Globus pallidus (tissue), 1 donor: ENCODE measurements around the gene DCANP1.

Experiments
- DNase-seq: peaks from one replicate; pipeline ENCODE4 v3.0.0-alpha.2; 2015; ENCODE audit warnings: low spot score

The DCANP1 gene

GRCh38 chr5:135441350-135441831 is 5.8 kb downstream of the DCANP1 start:
- DNase-seq: no peak

DNA sequence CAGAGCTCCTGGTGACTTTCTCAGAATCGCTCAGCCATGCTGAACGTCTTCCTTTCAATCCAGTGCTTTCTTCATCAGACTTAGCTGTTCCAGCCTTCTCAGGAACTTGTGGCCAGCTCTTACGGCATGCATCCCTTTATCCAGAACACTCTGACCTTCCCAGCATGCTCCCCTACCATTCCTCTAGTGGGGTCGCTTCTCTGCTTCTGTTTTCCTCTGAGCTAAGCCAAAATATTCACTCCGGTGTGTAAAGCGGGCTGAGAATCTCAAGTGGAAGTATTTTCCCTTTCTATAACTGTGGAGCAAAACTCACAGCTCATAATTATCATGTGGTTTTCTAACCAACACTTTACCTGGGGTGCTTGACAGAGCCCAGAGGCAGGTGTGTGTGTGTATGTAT is 6.2 kb downstream of the DCANP1 start:
- DNase-seq: no peak

DNA sequence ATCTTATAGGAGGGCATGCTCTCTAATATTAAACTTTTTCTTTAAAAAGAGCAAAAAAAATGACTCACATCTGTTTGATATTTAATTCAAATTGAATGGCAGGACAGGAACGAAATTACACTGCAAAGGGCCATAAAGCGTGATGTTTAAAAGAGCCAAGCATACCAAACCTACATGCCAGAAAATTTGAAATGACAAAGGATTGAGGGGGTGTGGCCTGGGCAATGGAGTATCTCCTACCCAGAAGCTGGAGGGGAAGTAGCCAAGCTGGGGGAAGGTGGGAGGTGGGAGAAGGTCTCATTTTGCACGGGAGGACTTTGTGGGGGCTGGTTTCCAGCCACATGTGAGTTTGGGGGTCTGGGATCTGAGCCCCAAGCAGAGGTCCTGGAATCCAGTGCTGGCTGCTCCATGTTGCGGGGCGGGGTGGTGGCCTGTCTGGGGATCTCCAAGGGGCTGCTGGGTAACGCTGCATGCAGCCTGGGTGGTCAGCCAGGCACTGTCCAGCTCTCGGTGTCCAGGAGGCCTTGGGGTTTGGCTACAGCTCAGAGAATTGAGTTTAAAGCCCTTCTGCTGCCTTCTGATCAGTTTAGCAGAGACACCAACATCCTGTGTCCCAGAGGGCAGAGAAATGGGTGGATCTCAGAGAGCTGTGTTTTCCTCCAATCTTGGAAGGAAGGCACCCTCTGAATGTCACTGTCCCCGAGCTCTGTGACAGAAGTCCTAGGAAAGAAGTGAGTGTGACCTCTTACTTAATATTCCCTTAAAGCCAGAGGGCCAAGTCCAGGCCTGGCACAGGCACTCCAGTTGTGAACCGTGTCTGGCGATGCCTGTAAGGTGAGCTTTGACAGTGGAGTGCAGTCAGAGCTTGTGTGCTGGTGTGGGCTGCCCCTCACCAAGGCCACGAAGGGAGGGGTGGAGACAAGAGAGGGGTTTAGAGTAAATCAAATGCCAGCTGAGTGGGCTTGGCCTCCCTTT is 7.6 kb downstream of the DCANP1 start:
- DNase-seq: no peak

- no peak for DNase-seq
Measured at GRCh38 chr5:135438636-135439221, 8.4 kb downstream of the DCANP1 start.

DNA sequence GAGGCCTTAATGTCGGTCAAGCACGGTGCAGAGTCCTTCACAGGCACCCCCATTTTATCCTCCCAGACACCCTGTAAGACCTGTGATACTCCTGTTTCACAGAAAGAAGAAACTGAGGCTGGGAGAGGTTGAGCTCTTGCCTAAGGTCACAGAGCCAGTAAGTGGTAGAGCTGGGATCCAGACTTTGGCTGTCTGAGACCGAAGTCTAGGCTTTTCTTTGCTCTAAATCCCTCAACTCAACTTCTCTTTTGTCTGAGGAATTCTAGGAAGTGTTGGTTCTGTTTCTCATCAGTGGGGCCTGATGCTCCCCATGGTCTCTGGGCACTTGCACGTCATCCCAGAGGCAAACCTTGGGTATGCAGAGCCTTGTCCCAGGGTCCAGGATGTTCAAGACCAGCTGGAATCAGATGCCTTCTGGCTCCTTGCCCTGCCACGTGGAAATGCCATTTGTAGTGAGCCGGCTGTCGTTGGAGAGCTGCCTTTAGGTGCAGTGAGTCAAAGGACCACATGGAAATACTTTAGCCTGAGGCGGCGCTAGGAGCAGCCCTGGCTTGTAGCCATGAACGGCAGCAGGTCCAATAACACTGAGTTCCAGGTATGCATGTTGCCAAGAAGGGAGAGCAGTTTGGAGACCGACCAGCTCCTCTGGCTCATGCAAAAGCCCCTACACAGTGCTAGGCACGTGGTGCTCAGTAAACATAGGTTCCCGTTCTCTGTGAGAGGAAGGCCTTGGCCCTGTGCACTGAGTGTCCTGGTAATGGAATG is 9.2 kb downstream of the DCANP1 start:
- no peak for DNase-seq

DNA sequence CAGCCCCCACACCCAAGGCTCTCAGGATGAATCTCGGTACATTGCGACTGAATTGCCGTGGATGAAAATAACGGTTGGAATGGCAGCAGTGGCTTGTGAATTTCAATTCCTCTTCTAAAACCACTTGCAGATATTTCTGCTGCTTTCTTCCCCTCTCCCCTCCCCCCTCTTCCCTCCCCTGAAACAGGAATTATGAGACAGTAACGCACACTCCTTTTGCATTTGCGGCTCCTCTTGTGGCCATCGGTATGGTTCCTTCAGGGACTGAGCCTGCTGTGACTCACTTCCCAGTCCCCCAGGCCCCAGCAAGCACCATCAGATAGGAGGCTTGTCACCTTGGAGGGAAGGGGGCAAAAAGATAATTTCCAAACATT is 9.7 kb downstream of the DCANP1 start:
- no peak for DNase-seq

GRCh38 chr5:135436951-135437418 is 10.2 kb downstream of the DCANP1 start:
- DNase-seq: no peak

DNA sequence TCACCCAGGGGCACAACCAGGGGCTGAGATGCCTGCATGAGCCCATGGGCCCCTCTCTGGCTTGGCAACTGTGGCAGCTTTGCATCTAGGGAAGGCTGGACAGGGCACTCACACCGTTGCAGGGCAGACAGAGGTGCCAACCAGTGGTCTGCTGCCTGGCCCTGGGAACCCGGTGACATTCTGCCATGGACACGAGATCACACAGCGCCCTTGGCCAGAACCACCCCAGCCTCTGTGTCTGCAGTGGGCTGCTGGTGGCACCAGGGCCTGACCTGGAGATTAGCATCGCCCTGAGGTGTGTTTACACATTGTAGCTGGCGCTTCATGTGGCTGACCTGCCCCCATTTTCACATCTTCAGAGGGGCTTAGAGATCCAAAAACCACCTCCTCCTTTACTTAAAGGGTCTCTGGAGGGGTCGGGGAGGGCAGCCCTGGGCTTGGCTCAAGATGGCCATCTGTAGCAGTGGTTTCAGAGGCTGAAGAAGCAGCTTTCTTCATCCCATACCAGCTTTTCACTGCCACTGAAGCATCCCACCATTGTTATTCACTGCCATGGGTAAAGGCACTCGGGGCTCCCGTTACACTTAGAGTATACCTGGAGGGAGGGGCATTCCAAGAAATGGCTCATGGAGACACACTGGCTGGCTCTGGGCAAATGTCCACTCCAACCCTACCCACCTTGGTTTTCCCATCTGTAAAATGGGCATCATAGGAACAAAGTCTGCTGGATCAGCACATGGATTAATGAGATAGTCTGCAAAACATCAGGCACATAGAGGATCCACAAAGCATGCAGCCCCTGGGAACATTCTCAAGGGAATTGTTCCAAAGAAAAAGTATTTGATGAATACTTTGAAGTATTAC is 11.4 kb downstream of the DCANP1 start:
- no peak for DNase-seq

- no peak for DNase-seq
Measured at GRCh38 chr5:135434591-135435466, 12.3 kb downstream of the DCANP1 start.

DNA sequence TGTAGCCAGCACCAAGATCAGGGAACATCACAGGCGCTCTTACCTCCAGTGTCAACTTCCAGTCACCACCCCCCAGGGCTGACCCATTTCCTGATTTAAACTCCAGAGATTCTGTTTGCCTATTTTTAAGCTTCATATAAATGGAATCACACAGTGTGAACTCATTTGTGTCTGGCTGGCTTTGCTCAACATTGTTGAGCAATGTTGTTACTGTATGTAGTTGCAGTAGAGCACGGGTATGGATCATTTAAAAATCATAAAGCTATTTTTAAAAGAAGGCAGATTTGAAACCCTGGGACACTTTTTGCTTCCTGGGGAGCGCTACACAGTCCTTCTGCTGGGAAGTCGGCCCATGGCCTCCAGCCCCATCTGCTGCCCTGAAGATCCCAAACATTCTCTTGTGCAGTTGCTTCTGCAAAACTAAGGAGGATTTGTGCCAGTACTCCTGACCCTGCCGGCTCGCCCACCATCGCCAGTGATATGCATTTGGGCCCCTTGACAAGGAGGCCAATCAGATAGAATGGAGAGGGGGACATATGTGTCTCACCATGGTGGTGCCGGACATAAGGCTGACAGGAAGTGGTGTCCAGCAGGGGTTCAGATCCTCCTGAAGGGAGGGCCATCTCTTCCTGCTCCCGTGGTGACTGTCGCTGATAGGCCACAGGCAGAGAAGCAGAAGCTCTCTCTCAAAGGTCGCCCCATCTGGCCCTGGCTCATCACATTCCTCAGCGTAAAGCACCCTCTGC is 13.3 kb downstream of the DCANP1 start:
- DNase-seq: no peak

DNA sequence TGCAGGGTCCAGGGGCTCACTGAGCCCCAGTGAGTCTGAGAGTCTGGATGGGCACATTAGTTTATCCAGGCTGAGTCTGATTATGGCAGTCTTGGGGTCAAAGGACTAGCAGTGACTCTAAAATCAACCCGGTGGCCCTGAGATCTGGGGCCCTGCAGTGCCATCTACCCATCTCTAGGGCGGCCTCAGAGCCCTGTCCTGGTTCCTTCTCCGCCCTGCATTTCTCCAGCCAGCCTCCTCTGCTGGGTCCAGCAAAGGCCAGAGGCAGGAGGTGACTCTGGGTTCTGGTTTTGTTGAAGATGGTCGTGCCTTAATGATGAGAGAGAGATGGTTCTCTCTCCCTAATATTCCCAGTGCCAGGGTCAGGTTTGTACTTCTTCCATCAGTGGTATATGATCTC is 15.0 kb downstream of the DCANP1 start:
- DNase-seq: no peak

- DNase-seq: no peak
Measured at GRCh38 chr5:135430135-135430437, 17.1 kb downstream of the DCANP1 start.

DNA sequence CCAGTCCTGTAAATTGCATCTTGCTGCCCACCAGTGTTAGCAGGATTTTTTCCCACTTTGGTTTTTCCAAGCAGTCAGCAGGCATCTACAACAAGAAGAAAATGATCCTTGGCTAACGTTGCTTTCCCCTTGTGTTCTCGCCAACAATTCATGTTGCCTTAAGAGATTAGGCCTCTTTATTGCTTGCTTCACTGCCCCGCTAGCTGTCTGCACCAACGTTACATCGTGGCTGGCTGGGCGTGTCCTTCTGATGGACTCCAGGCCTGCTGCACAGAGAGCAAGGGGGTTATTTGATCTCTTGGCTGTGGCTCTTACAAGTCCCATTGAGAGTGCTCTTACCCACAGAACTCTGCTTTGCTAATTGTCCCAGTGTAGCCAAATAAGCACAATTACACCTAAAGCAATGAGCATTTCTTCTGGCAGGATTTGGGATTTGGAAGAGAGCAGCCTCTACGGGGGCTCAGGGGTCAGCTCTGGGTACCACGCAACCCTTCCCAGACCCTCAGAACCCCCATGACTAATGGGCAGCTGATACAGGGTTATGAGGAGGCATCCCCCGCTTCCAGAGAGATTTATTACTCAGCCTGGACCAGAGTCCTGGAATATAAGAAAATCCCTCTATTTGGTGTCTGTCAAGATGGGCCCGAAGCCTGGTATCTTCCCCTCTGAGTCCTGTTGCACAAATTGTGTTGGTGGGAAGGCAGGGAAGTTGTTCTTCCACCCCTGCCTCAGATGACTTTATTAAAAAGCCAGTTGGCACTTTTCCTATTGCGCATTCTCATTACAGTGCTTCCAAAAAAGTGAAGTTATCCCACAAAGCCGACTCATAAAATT is 17.6 kb downstream of the DCANP1 start:
- no peak for DNase-seq

GRCh38 chr5:135428586-135428985 is 18.6 kb downstream of the DCANP1 start:
- no peak for DNase-seq

DNA sequence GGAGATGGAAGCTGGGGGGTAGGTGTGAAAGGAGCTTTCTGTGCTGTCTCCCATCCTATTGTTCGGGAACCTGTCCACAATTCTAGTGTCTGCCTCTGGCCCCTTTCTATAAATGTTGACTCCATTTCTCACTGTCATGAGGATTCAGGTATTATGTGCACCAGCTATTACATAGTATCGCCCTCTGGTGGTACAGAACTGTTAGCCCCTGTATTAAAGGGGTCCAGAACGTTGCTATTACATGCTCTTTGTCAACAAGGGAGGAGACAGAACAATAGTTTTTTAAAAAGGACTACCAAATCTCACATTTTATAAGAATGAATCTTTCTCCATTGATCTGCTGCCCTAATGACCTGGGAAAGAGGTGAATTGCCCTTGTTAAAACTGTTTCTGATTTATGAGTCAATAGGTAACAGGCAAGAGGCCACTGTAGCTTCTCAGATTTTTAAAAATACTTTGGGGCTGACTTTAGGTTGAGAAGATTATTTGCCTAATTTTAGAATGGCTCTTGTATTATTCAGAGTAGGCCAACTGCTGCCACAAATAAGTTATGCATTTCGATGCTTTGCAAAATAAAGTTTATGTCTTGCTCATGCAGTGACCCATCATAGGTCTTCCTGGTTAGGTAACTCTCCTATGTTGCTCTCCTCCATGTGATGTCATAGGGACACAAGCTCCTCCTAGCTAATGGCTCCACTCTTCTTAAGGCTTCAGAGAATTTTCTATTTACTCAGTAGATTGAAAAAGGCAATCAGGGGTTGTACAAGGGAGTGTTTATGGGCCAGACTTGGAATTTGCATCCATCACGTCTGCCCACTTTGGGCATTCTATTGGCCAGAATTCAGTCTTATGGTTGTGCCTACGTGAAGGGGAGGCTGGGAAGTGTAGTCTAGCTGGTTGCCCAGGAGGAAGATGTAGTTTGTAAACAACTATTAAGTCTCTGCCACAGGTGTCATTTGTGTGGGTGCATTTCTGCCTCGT is 20.8 kb downstream of the DCANP1 start:
- no peak for DNase-seq

DNA sequence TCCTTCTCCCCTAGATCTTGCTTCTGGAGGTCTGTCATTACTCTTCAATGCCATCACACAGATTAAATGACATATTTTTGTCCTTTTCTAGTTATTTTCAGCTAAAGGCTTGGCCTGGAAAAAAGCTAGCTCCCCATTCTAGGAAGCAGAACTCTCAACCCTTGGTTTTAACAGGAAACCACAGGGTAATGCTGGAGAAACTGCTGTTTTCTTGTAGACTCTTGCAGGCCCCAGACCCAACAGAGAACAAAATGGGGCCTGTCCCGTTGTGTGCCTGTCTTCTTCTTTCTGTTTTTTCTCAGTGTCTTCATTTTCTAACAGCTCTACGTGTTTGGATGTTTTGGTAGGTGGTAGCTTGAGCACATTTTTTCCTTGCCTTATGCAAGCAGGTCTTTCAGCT is 21.5 kb downstream of the DCANP1 start:
- no peak for DNase-seq

- no peak for DNase-seq
Measured at GRCh38 chr5:135423846-135424168, 23.3 kb downstream of the DCANP1 start.
